ENCODE results near the gene SNRNP48.

SNRNP48 gene

GRCh38 chr6:7647504-7647903 lies 57.5 kb downstream of the SNRNP48 start:
- no peak for FAIRE-seq

- no peak for FAIRE-seq
These were observed 59.2 kb downstream of the SNRNP48 start for GRCh38 chr6:7649037-7649810.

- FAIRE-seq: no peak
These were observed 60.9 kb downstream of the SNRNP48 start for GRCh38 chr6:7650878-7651277.

- no peak for FAIRE-seq
These were observed 63.0 kb downstream of the SNRNP48 start for GRCh38 chr6:7652957-7653356.

- FAIRE-seq: no peak
These were observed 66.4 kb downstream of the SNRNP48 start for GRCh38 chr6:7656355-7656754.

GRCh38 chr6:7658543-7658942 lies 68.5 kb downstream of the SNRNP48 start:
- no peak for FAIRE-seq

- FAIRE-seq: no peak
These were observed 71.4 kb downstream of the SNRNP48 start for GRCh38 chr6:7661364-7661763.
